ENCODE measurements around the gene IL1RAPL2. TPM values are rescaled to one million over a fixed set of nuclear protein-coding genes. Genes with fewer than 3 reads are reported as not detected.

IL1RAPL2 gene
- total and polyA plus RNA-seq, 2 of the 4 experiments (the other 2 are of a cell fraction), result 0.03 TPM; not detected in 1

GRCh38 chrX:104742355-104742754, 176.4 kb downstream of the IL1RAPL2 start:
- H3K27ac ChIP-seq (ENCODE audit: insufficient read depth, low read length), result no peak overlapping the region
- no peak overlapping the region for H2AK9ac ChIP-seq (replicated peaks; ENCODE audit: low read depth, low read length, poor library complexity)
- intact Hi-C loops (cut with micrococcal nuclease) (no loop called here), in situ Hi-C loops (cut with MboI; ENCODE audit: low sequenced_read_pairs) (no loop called here), dilution Hi-C loops (cut with HindIII; ENCODE audit: low sequenced_read_pairs, unreplicated experiment) (no loop called here)
- no peaks in the 10 kb centered on the region for H3K36me3 ChIP-seq (ENCODE audit: control insufficient read depth, insufficient read depth, low read length)
- ATAC-seq (ENCODE audit: low read depth) (no peak), DNase-seq (no peak)
- no peak overlapping the region for H2BK120ac ChIP-seq (ENCODE audit: low read depth, low read length)
- H3K56ac ChIP-seq (ENCODE audit: extremely low read depth, insufficient read depth, low read length), result no peak overlapping the region
- H3K4me2 ChIP-seq (ENCODE audit: low read depth, low read length), result no peak overlapping the region
- no peak overlapping the region for H4K91ac ChIP-seq (ENCODE audit: insufficient read depth, low read depth, low read length)
- no peak overlapping the region for H2BK15ac ChIP-seq (ENCODE audit: low read depth, low read length)
- no peaks in the 10 kb centered on the region for H3K4me1 ChIP-seq (ENCODE audit: control insufficient read depth, insufficient read depth, low read length)
- H2BK5ac ChIP-seq (ENCODE audit: low read depth, low read length, poor library complexity, severe bottlenecking), result no peak overlapping the region
- no peaks in the 10 kb centered on the region for H4K20me1 ChIP-seq (ENCODE audit: insufficient read depth, low read length)
- H2BK20ac ChIP-seq (ENCODE audit: low read depth, low read length), result no peak overlapping the region
- no peaks in the 10 kb centered on the region for H3K79me1 ChIP-seq (ENCODE audit: low read depth in 1 of 2, low read length in 2 of 2)
- no peak overlapping the region for H3K9ac ChIP-seq (ENCODE audit: low read depth, low read length)
- H2AK5ac ChIP-seq (ENCODE audit: low read depth, low read length), result no peak overlapping the region
- H3K14ac ChIP-seq (replicated peaks; ENCODE audit: low read depth, low read length), result no peak overlapping the region
- no peak overlapping the region for H3K4me3 ChIP-seq (ENCODE audit: insufficient read depth, low read depth, low read length)
- no peaks in the 10 kb centered on the region for H3K9me1 ChIP-seq (ENCODE audit: insufficient read depth, low read length)
- H3K9me3 ChIP-seq (ENCODE audit: control insufficient read depth, insufficient read depth, low read length), result no peaks in the 10 kb centered on the region
- no peak overlapping the region for H3K4ac ChIP-seq (ENCODE audit: low read depth, low read length)
- ChIA-PET CTCF (no interaction called here), POLR2A (ENCODE audit: unreplicated experiment) (no interaction called here)
- no peak overlapping the region for H3K23ac ChIP-seq (ENCODE audit: low read depth, low read length)
- no peak overlapping the region for H4K5ac ChIP-seq (ENCODE audit: low read depth, low read length)
- H2AFZ ChIP-seq (replicated peaks; ENCODE audit: low read length, poor library complexity), result no peak overlapping the region
- H4K8ac ChIP-seq (ENCODE audit: low read depth in 2 of 2, low read length in 2 of 2), result no peak overlapping the region
- H3K27me3 ChIP-seq (ENCODE audit: control insufficient read depth, insufficient read depth, low read length), result no peaks in the 10 kb centered on the region; the same call in 1 of the 2 replicates
- TF ChIP-seq, protein P1, sequence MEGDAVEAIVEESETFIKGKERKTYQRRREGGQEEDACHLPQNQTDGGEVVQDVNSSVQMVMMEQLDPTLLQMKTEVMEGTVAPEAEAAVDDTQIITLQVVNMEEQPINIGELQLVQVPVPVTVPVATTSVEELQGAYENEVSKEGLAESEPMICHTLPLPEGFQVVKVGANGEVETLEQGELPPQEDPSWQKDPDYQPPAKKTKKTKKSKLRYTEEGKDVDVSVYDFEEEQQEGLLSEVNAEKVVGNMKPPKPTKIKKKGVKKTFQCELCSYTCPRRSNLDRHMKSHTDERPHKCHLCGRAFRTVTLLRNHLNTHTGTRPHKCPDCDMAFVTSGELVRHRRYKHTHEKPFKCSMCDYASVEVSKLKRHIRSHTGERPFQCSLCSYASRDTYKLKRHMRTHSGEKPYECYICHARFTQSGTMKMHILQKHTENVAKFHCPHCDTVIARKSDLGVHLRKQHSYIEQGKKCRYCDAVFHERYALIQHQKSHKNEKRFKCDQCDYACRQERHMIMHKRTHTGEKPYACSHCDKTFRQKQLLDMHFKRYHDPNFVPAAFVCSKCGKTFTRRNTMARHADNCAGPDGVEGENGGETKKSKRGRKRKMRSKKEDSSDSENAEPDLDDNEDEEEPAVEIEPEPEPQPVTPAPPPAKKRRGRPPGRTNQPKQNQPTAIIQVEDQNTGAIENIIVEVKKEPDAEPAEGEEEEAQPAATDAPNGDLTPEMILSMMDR (conservative IDR thresholded peaks at IDR 0.05; ENCODE audit: low read depth, low read length), result no peak
- TF ChIP-seq CEBPB (IDR thresholded peaks at IDR 0.05; ENCODE audit: low read depth, low read length), result no peak
- no peak for TF ChIP-seq USF2 (IDR thresholded peaks at IDR 0.05; ENCODE audit: low read depth, low read length)
- no peak for TF ChIP-seq RCOR1 (IDR thresholded peaks at IDR 0.05; ENCODE audit: insufficient replicate concordance, low read length)
- TF ChIP-seq RAD21 (IDR thresholded peaks at IDR 0.05; ENCODE audit: low read length), result no peak
- TF ChIP-seq FOS (IDR thresholded peaks at IDR 0.05; ENCODE audit: low read depth, low read length), result no peak
- no peak for TF ChIP-seq MAZ (IDR thresholded peaks at IDR 0.05; ENCODE audit: borderline replicate concordance, low read depth, low read length)
- no peak for TF ChIP-seq BHLHE40 (IDR thresholded peaks at IDR 0.05; ENCODE audit: low read depth, low read length)
- TF ChIP-seq NFE2L2 (IDR thresholded peaks at IDR 0.05; ENCODE audit: low read depth, low read length), result no peak
- TF ChIP-seq MAFK (IDR thresholded peaks at IDR 0.05; ENCODE audit: low read depth, low read length), result no peak
- TF ChIP-seq RFX5 (IDR thresholded peaks at IDR 0.05; ENCODE audit: low read depth, low read length), result no peak
- no peak for TF ChIP-seq POLR2A (IDR thresholded peaks at IDR 0.05; ENCODE audit: low read depth, low read length)
- TF ChIP-seq SMC3 (IDR thresholded peaks at IDR 0.05; ENCODE audit: low read depth, low read length), result no peak
- TF ChIP-seq CHD1 (IDR thresholded peaks at IDR 0.05; ENCODE audit: low read depth, low read length), result no peak
- no peak for TF ChIP-seq ELK1 (IDR thresholded peaks at IDR 0.05; ENCODE audit: borderline replicate concordance, low read depth, low read length)
- no peak overlapping the region for H3K18ac ChIP-seq (ENCODE audit: low read depth, low read length)
- no TSS peak for BruUV-seq (replicated peaks)
